SU-DHL-6 (cell line): ENCODE measurements around the gene PDZD8.

ENCODE experiments used
- H2AFZ ChIP-seq: fragments of 200-600 bp; sonication (generic); 2 replicates; pipeline ENCODE4 v1.6.1; 2014; ENCODE audit warnings: low read depth, mild to moderate bottlenecking, moderate library complexity, mixed read lengths, antibody characterized with exemption, low read length; ENCODE audit not compliant: severe bottlenecking
- H3F3A ChIP-seq: fragments of 200-600 bp; shearing (Covaris generic); 2 replicates; pipeline ENCODE4 v1.6.0; 2016; ENCODE audit warnings: antibody characterized with exemption, mild to moderate bottlenecking; ENCODE audit not compliant: insufficient read depth
- H3K27ac ChIP-seq: fragments of 200-600 bp; sonication (generic); 2 replicates; pipeline ENCODE4 v1.5.1; 2016; ENCODE audit warnings: low read depth, mild to moderate bottlenecking, low read length, moderate library complexity, mixed read lengths
- H3K27me3 ChIP-seq: fragments of 200-600 bp; sonication (generic), shearing (Covaris generic); 2 replicates; pipeline ENCODE4 v1.6.0; 2014; ENCODE audit warnings: mild to moderate bottlenecking, low read length
- H3K36me3 ChIP-seq: fragments of 200-600 bp; sonication (generic); 2 replicates; pipeline ENCODE4 v1.6.1; 2014; ENCODE audit warnings: mild to moderate bottlenecking, low read length, mixed read lengths
- H3K4me2 ChIP-seq: fragments of 300-600, 200-600 bp; shearing (Covaris generic), sonication (generic); 2 replicates; pipeline ENCODE4 v1.6.0; 2014; ENCODE audit warnings: low read length, low read depth, mild to moderate bottlenecking; ENCODE audit not compliant: poor library complexity, severe bottlenecking
- H3K4me3 ChIP-seq: fragments of 200-600 bp; sonication (generic); 2 replicates; pipeline ENCODE4 v1.5.1; 2014; ENCODE audit warnings: antibody characterized with exemption, low read length, mild to moderate bottlenecking, mixed read lengths; ENCODE audit not compliant: insufficient read depth, poor library complexity, severe bottlenecking
- H3K79me2 ChIP-seq: fragments of 200-600 bp; sonication (generic); 2 replicates; pipeline ENCODE4 v1.6.1; 2014; ENCODE audit warnings: mild to moderate bottlenecking, low read length, moderate library complexity; ENCODE audit not compliant: insufficient read depth
- H3K9ac ChIP-seq: fragments of 200-600 bp; sonication (generic); 2 replicates; pipeline ENCODE4 v1.7.0; 2014; ENCODE audit warnings: mild to moderate bottlenecking, low read length
- H3K9me2 ChIP-seq: fragments of 200-600 bp; sonication (generic); replicated peaks from 2 replicates; pipeline ENCODE4 v1.6.1; 2014; ENCODE audit warnings: low read length; ENCODE audit not compliant: insufficient read depth
- H3K9me3 ChIP-seq: fragments of 200-600 bp; sonication (generic); 2 replicates; pipeline ENCODE4 v1.6.1; 2014; ENCODE audit warnings: low read length, mixed read lengths; ENCODE audit not compliant: insufficient read depth
- H4K20me1 ChIP-seq: fragments of 200-600 bp; sonication (generic); 2 replicates; pipeline ENCODE4 v1.6.1; 2014; ENCODE audit warnings: low read depth, mild to moderate bottlenecking, antibody characterized with exemption, low read length, moderate library complexity, mixed read lengths
- CTCF ChIP-seq: fragments of 200-600 bp; sonication (generic); IDR thresholded peaks from one replicate; pipeline ENCODE4 v1.5.1; 2017; ENCODE audit warnings: antibody characterized with exemption, mild to moderate bottlenecking, low read length, moderate library complexity; ENCODE audit not compliant: insufficient read depth, poor library complexity, severe bottlenecking
- EZH2phosphoT487 ChIP-seq: fragments of 200-600 bp; sonication (generic), shearing (Covaris generic); conservative IDR thresholded peaks from 2 replicates; pipeline ENCODE4 v1.6.1; 2018; ENCODE audit warnings: mild to moderate bottlenecking, antibody characterized with exemption, low read length, moderate library complexity, mixed read lengths

Gene PDZD8

GRCh38 chr10:117334066-117334465, 41.2 kb downstream of the PDZD8 start:
- H3K9ac ChIP-seq: no peak overlapping the region
- H3K27ac ChIP-seq: no peak overlapping the region
- H3K4me2 ChIP-seq: no peak overlapping the region
- H2AFZ ChIP-seq: no peak overlapping the region
- no peaks in the 10 kb centered on the region for H3K9me2 ChIP-seq
- no peaks in the 10 kb centered on the region for H3F3A ChIP-seq
- H4K20me1 ChIP-seq: no peaks in the 10 kb centered on the region
- no peak for TF ChIP-seq CTCF
- no peak for TF ChIP-seq EZH2phosphoT487
- H3K36me3 ChIP-seq: peaks cover 21% of the 10 kb centered on the region
- H3K9me3 ChIP-seq: peaks cover 5% of the 10 kb centered on the region; the same call in 1 of the 2 replicates
- peaks cover 39% of the 10 kb centered on the region for H3K79me2 ChIP-seq
- no peak overlapping the region for H3K4me3 ChIP-seq
- no peaks in the 10 kb centered on the region for H3K27me3 ChIP-seq

- no peaks in the 10 kb centered on the region for H4K20me1 ChIP-seq
- no peaks in the 10 kb centered on the region for H3K9me3 ChIP-seq
- H3F3A ChIP-seq: no peaks in the 10 kb centered on the region
- H3K9me2 ChIP-seq: no peaks in the 10 kb centered on the region
- no peak overlapping the region for H3K4me2 ChIP-seq
- H3K27me3 ChIP-seq: no peaks in the 10 kb centered on the region
- H2AFZ ChIP-seq: no peak overlapping the region
- no peak overlapping the region for H3K4me3 ChIP-seq
- no peak overlapping the region for H3K27ac ChIP-seq
- H3K36me3 ChIP-seq: no peaks in the 10 kb centered on the region
- H3K9ac ChIP-seq: no peak overlapping the region
- peaks cover 16% of the 10 kb centered on the region; the same call in 1 of the 2 replicates for H3K79me2 ChIP-seq
- no peak for TF ChIP-seq CTCF
- TF ChIP-seq EZH2phosphoT487: no peak
Observed at GRCh38 chr10:117327262-117327661, 48.0 kb downstream of the PDZD8 start.

GRCh38 chr10:117324367-117324766, 50.9 kb downstream of the PDZD8 start:
- no peak overlapping the region for H2AFZ ChIP-seq
- no peaks in the 10 kb centered on the region for H3K27me3 ChIP-seq
- peaks cover 4% of the 10 kb centered on the region; the same call in 1 of the 2 replicates for H3F3A ChIP-seq
- no peak overlapping the region for H3K27ac ChIP-seq
- H3K4me2 ChIP-seq: no peak overlapping the region
- no peaks in the 10 kb centered on the region for H3K36me3 ChIP-seq
- no peaks in the 10 kb centered on the region for H3K9me3 ChIP-seq
- no peak overlapping the region for H3K9ac ChIP-seq
- no peak overlapping the region for H3K4me3 ChIP-seq
- H3K79me2 ChIP-seq: peaks cover 6% of the 10 kb centered on the region; the same call in 1 of the 2 replicates
- peaks cover 12% of the 10 kb centered on the region for H4K20me1 ChIP-seq
- no peak for TF ChIP-seq EZH2phosphoT487
- TF ChIP-seq CTCF: no peak
- no peaks in the 10 kb centered on the region for H3K9me2 ChIP-seq
